Muscle layer of colon (tissue), 2 donors: ENCODE data around the gene SIAE.

Source experiments
- H3K27ac ChIP-seq: one replicate; pipeline ENCODE4 v1.7.0; 2013; ENCODE audit warnings: low read depth, mild to moderate bottlenecking, low read length, moderate library complexity
- H3K27me3 ChIP-seq, 2 donors: one replicate each; pipeline ENCODE4 v1.7.0; 2013; ENCODE audit warnings: low read length in 2 of 2, mild to moderate bottlenecking in 2 of 2; ENCODE audit not compliant: insufficient read depth in 2 of 2, control insufficient read depth in 1 of 2
- H3K36me3 ChIP-seq: one replicate; pipeline ENCODE4 v1.7.0; 2013; ENCODE audit warnings: mild to moderate bottlenecking, low read length; ENCODE audit not compliant: insufficient read depth
- H3K4me1 ChIP-seq: one replicate; pipeline ENCODE4 v1.7.0; 2013; ENCODE audit warnings: mild to moderate bottlenecking, low read length; ENCODE audit not compliant: insufficient read depth
- H3K4me3 ChIP-seq, 2 donors: one replicate each; pipeline ENCODE4 v1.7.0; 2013; ENCODE audit warnings: low read length in 2 of 2, low read depth in 1 of 2, mild to moderate bottlenecking in 1 of 2, moderate library complexity in 1 of 2
- H3K9ac ChIP-seq: one replicate; pipeline ENCODE4 v1.7.0; 2013; ENCODE audit warnings: low read length
- H3K9me3 ChIP-seq: one replicate; pipeline ENCODE4 v1.7.0; 2013; ENCODE audit warnings: mild to moderate bottlenecking, low read length
- donor health status: abdominal sarcoma.
- donor health status: Adenocarcinoma of cecum.

The SIAE gene

GRCh38 chr11:124662106-124662505 lies 11.4 kb downstream of the SIAE start:
- Histone ChIP-seq H3K4me3 (no peak overlapping the region), H3K36me3 (peaks cover 5% of the 10 kb centered on the region), H3K27me3 (no peaks in the 10 kb centered on the region), H3K27ac (no peak overlapping the region), H3K9me3 (no peaks in the 10 kb centered on the region), H3K4me1 (no peaks in the 10 kb centered on the region), H3K9ac (no peak overlapping the region)

GRCh38 chr11:124661553-124661952 lies 12.0 kb downstream of the SIAE start:
- Histone ChIP-seq H3K27me3 (no peaks in the 10 kb centered on the region), H3K9ac (no peak overlapping the region), H3K9me3 (no peaks in the 10 kb centered on the region), H3K27ac (no peak overlapping the region), H3K4me3 (no peak overlapping the region), H3K36me3 (no peaks in the 10 kb centered on the region), H3K4me1 (no peaks in the 10 kb centered on the region)

GRCh38 chr11:124658986-124659385 lies 14.6 kb downstream of the SIAE start:
- H3K27ac ChIP-seq: no peak overlapping the region
- no peak overlapping the region for H3K9ac ChIP-seq
- no peaks in the 10 kb centered on the region for H3K27me3 ChIP-seq
- H3K4me1 ChIP-seq: no peaks in the 10 kb centered on the region
- H3K9me3 ChIP-seq: no peaks in the 10 kb centered on the region
- no peak overlapping the region for H3K4me3 ChIP-seq
- H3K36me3 ChIP-seq: no peaks in the 10 kb centered on the region

GRCh38 chr11:124658501-124658900 lies 15.0 kb downstream of the SIAE start:
- no peaks in the 10 kb centered on the region for H3K4me1 ChIP-seq
- H3K27ac ChIP-seq: no peak overlapping the region
- H3K4me3 ChIP-seq: no peak overlapping the region
- no peaks in the 10 kb centered on the region for H3K9me3 ChIP-seq
- no peaks in the 10 kb centered on the region for H3K27me3 ChIP-seq
- no peak overlapping the region for H3K9ac ChIP-seq
- H3K36me3 ChIP-seq: peaks cover 2% of the 10 kb centered on the region

GRCh38 chr11:124657904-124658303 lies 15.6 kb downstream of the SIAE start:
- H3K4me1 ChIP-seq: no peaks in the 10 kb centered on the region
- peaks cover 8% of the 10 kb centered on the region for H3K36me3 ChIP-seq
- H3K9ac ChIP-seq: no peak overlapping the region
- no peaks in the 10 kb centered on the region for H3K27me3 ChIP-seq
- no peaks in the 10 kb centered on the region for H3K9me3 ChIP-seq
- H3K27ac ChIP-seq: no peak overlapping the region
- no peak overlapping the region for H3K4me3 ChIP-seq

- no peak overlapping the region for H3K4me3 ChIP-seq
- H3K9ac ChIP-seq: no peak overlapping the region
- peaks cover 9% of the 10 kb centered on the region for H3K36me3 ChIP-seq
Measured at GRCh38 chr11:124656774-124657630, 16.5 kb downstream of the SIAE start.

GRCh38 chr11:124648610-124649009 lies 24.9 kb downstream of the SIAE start:
- H3K9me3 ChIP-seq: no peaks in the 10 kb centered on the region
- H3K27ac ChIP-seq: no peak overlapping the region
- no peaks in the 10 kb centered on the region for H3K27me3 ChIP-seq
- no peak overlapping the region for H3K4me3 ChIP-seq
- H3K9ac ChIP-seq: no peak overlapping the region
- peaks cover 12% of the 10 kb centered on the region for H3K36me3 ChIP-seq
- no peaks in the 10 kb centered on the region for H3K4me1 ChIP-seq

More at GRCh38 chr11:124656774-124657630, 16.5 kb downstream of the SIAE start:
- Histone ChIP-seq H3K27ac (no peak overlapping the region), H3K27me3 (no peaks in the 10 kb centered on the region), H3K4me1 (no peaks in the 10 kb centered on the region), H3K9me3 (no peaks in the 10 kb centered on the region)

GRCh38 chr11:124646148-124646547 lies 27.4 kb downstream of the SIAE start:
- no peak overlapping the region for H3K27ac ChIP-seq
- peaks cover 3% of the 10 kb centered on the region for H3K36me3 ChIP-seq
- no peaks in the 10 kb centered on the region for H3K9me3 ChIP-seq
- H3K4me3 ChIP-seq: no peak overlapping the region
- no peaks in the 10 kb centered on the region for H3K4me1 ChIP-seq
- no peaks in the 10 kb centered on the region for H3K27me3 ChIP-seq
- H3K9ac ChIP-seq: no peak overlapping the region

GRCh38 chr11:124644426-124645280 lies 28.9 kb downstream of the SIAE start:
- Histone ChIP-seq H3K4me3 (peak overlapping the region in 1 of 2 donors; percentile 32), H3K9ac (no peak overlapping the region), H3K4me1 (no peaks in the 10 kb centered on the region), H3K27ac (no peak overlapping the region), H3K9me3 (no peaks in the 10 kb centered on the region), H3K36me3 (peaks cover 3% of the 10 kb centered on the region), H3K27me3 (no peaks in the 10 kb centered on the region)

GRCh38 chr11:124643605-124644425 lies 29.7 kb downstream of the SIAE start:
- no peak overlapping the region for H3K9ac ChIP-seq
- no peak overlapping the region for H3K4me3 ChIP-seq
- no peaks in the 10 kb centered on the region for H3K4me1 ChIP-seq
- H3K27me3 ChIP-seq: no peaks in the 10 kb centered on the region
- no peaks in the 10 kb centered on the region for H3K9me3 ChIP-seq
- no peak overlapping the region for H3K27ac ChIP-seq
- peaks cover 6% of the 10 kb centered on the region for H3K36me3 ChIP-seq

- Histone ChIP-seq H3K9me3 (no peaks in the 10 kb centered on the region), H3K27ac (no peak overlapping the region), H3K27me3 (no peaks in the 10 kb centered on the region), H3K9ac (no peak overlapping the region), H3K4me1 (no peaks in the 10 kb centered on the region), H3K4me3 (no peak overlapping the region), H3K36me3 (peaks cover 13% of the 10 kb centered on the region)
Measured at GRCh38 chr11:124643042-124643604, 30.4 kb downstream of the SIAE start.
